ENCODE data around the gene PHF19. TPM values are rescaled to one million over a fixed set of nuclear protein-coding genes. Genes with fewer than 3 reads are reported as not detected.

Gene PHF19
- total and polyA plus RNA-seq, 10 of the 15 experiments (the other 5 are each of a cell fraction or from before 2014, with no cell fraction given) = 26.0 to 133 (median 87.7) TPM

GRCh38 chr9:120890320-120891244 is 13.6 kb upstream of the PHF19 start:
- Histone ChIP-seq H3K27ac (ENCODE audit: control insufficient read depth, insufficient read depth) (peak overlapping the region; percentile 94), H3K9ac (ENCODE audit: control insufficient read depth, insufficient read depth, low read length) (no peak overlapping the region), H3K36me3 (ENCODE audit: control insufficient read depth in 2 of 2, insufficient read depth in 2 of 2, low read length in 1 of 2) (no peaks in the 10 kb centered on the region), H3K27me3 (replicated peaks in 1 of 2; ENCODE audit: control insufficient read depth in 2 of 2, insufficient read depth in 2 of 2, low read length in 1 of 2) (no peaks in the 10 kb centered on the region), H3K4me3 (no peak overlapping the region), H2AFZ (ENCODE audit: control insufficient read depth, low read depth, low read length) (no peak overlapping the region; the same call in 1 of the 2 replicates), H3K9me3 (replicated peaks; ENCODE audit: control insufficient read depth, insufficient read depth, low read length) (no peaks in the 10 kb centered on the region), H3K4me2 (ENCODE audit: control insufficient read depth, insufficient read depth) (peak overlapping the region; percentile 87; the same call in 1 of the 2 replicates), H3K4me1 (ENCODE audit: control insufficient read depth, insufficient read depth, low read length) (peaks cover 53% of the 10 kb centered on the region), H3K79me2 (ENCODE audit: control insufficient read depth, insufficient read depth, low read length) (no peaks in the 10 kb centered on the region), H4K20me1 (ENCODE audit: control insufficient read depth, insufficient read depth) (no peaks in the 10 kb centered on the region)
- ATAC-seq (no peak), DNase-seq (ENCODE audit: low read depth, low spot score) (no peak), FAIRE-seq (no peak)
- ChIA-PET CTCF (interaction anchor here (1.1 to 3.0 kb wide), 7 partner anchors 10 to 90 kb away, joined by 3 to 13 read pairs (median 8); no protein-coding TSS in a partner anchor), POLR2A (interaction anchor here (0.7 to 15.6 kb wide), 11 partner anchors 13 to 328 kb away, joined by 3 to 383 read pairs (median 4); partner anchors contain the start of genes PHF19 and TRAF1), RAD21 (ENCODE audit: unreplicated experiment) (interaction anchor here (0.7 to 8.7 kb wide), 5 partner anchors 33 to 278 kb away, joined by 4 to 104 read pairs (median 8); partner anchors contain the start of gene TRAF1), SMC1A (ENCODE audit: uncharacterized antibody, unreplicated experiment) (interaction anchor here (0.9 to 23.6 kb wide), 4 partner anchors 10 to 232 kb away, joined by 3 to 522 read pairs (median 4); partner anchors contain the start of gene TRAF1)
- TF ChIP-seq ZNF622 (IDR thresholded peaks at IDR 0.05) = no peak
- TF ChIP-seq E2F8 (IDR thresholded peaks at IDR 0.05; ENCODE audit: low read depth, partially characterized antibody) = no peak
- TF ChIP-seq ETV6 (conservative IDR thresholded peaks at IDR 0.05 in 1 of 2, IDR thresholded peaks at IDR 0.05 in 1 of 2; ENCODE audit: borderline replicate concordance in 1 of 2, low read depth in 1 of 2) = no peak
- TF ChIP-seq SUZ12 (IDR thresholded peaks at IDR 0.05; ENCODE audit: unreplicated experiment) = no peak
- TF ChIP-seq MLLT1 (IDR thresholded peaks at IDR 0.05) = no peak
- TF ChIP-seq HDAC2 (IDR thresholded peaks at IDR 0.05) = no peak
- no peak for TF ChIP-seq RAD51 (IDR thresholded peaks at IDR 0.05)
- no peak for TF ChIP-seq LARP7 (IDR thresholded peaks at IDR 0.05)
- no peak for TF ChIP-seq POU2F2 (IDR thresholded peaks at IDR 0.05; ENCODE audit: borderline replicate concordance, low read depth, low read length)
- TF ChIP-seq JUNB (IDR thresholded peaks at IDR 0.05) = no peak
- intact Hi-C loops (cut with micrococcal nuclease; ENCODE audit: unreplicated experiment) (no loop called here), in situ Hi-C loops (cut with MboI) (no loop called here)
- whole genome bisulfite sequencing (ENCODE audit: insufficient coverage, insufficient replicate concordance, low lambda C conversion rate, missing lambda C conversion rate) = 95% methylated on average over 14 of the region's 14 CpGs
- no TSS peak for BruUV-seq (replicated peaks)

Measured in GM12878 (cell line).